Right lung (tissue), 5 donors: ENCODE results near the gene DNAJC16. TPM values are rescaled to one million over a fixed set of nuclear protein-coding genes. Genes with fewer than 3 reads are reported as not detected.
A peak's percentile ranks its signal among the peaks of the same experiment; 100 is the strongest.

Experiments used
- DNase-seq, 2 donors: peaks; one replicate each; pipeline ENCODE4 v3.0.0-alpha.2; 2013
- polyA plus RNA-seq, 5 donors: library from polyadenylated mRNA; unstranded; fragments of 120-200 nt; gene quantifications; one replicate each; pipeline versions ENCODE4 v1.2.1 to v1.2.3, GENCODE V29; 2013; ENCODE audit warnings: inconsistent platforms in 1 of 5, low replicate concordance in 1 of 5; ENCODE audit not compliant: insufficient read length in 5 of 5, insufficient read depth in 1 of 5

Gene DNAJC16
- polyA plus RNA-seq, 5 donors, result 14.8 to 19.7 (median 17.0) TPM

GRCh38 chr1:15618655-15619525, 92.2 kb downstream of the DNAJC16 start:
- peak; percentile 79 to 84 for DNase-seq

GRCh38 chr1:15620155-15620545, 93.5 kb downstream of the DNAJC16 start:
- no peak for DNase-seq

GRCh38 chr1:15620902-15621682, 94.4 kb downstream of the DNAJC16 start:
- DNase-seq, result no peak

- peak in 1 of 2 donors; percentile 26 for DNase-seq
These were observed 95.3 kb downstream of the DNAJC16 start for GRCh38 chr1:15621975-15622374.

GRCh38 chr1:15622712-15623373, 96.2 kb downstream of the DNAJC16 start:
- no peak for DNase-seq

- DNase-seq, result no peak
These were observed 96.8 kb downstream of the DNAJC16 start for GRCh38 chr1:15623435-15623834.

- DNase-seq, result no peak
These were observed 97.6 kb downstream of the DNAJC16 start for GRCh38 chr1:15624133-15624714.

GRCh38 chr1:15625056-15625917, 98.6 kb downstream of the DNAJC16 start:
- no peak for DNase-seq

Other genes with a start within 250 kb of the DNAJC16 start
- gene EFHD2, start 117.0 kb upstream of the DNAJC16 start, polyA plus RNA-seq, result 10 to 100 TPM; 10.5 to 26.9 (median 13.7) TPM
- gene CTRC, start 88.4 kb upstream of the DNAJC16 start, polyA plus RNA-seq, result under 1 TPM; 0.07 to 0.22 (median 0.14) TPM
- gene CELA2A, start 70.1 kb upstream of the DNAJC16 start, polyA plus RNA-seq, result under 1 TPM in 3 of 5 donors, not detected in 2; 0.24 to 0.46 (median 0.30) TPM
- under 1 TPM; 0.31 to 1.00 (median 0.77) TPM for gene CELA2B, start 50.7 kb upstream of the DNAJC16 start, polyA plus RNA-seq
- gene CASP9, start 2.6 kb upstream of the DNAJC16 start, polyA plus RNA-seq, result 10 to 100 TPM; 16.8 to 21.8 (median 20.3) TPM
- gene AGMAT, start 58.2 kb downstream of the DNAJC16 start, polyA plus RNA-seq, result under 1 TPM; 0.32 to 0.67 (median 0.39) TPM
- 10 to 100 TPM; 13.3 to 24.0 (median 21.1) TPM for gene DDI2, start 90.6 kb downstream of the DNAJC16 start, polyA plus RNA-seq
- 10 to 100 TPM; 42.6 to 62.2 (median 55.3) TPM for gene PLEKHM2, start 157.5 kb downstream of the DNAJC16 start, polyA plus RNA-seq
- 1 to 10 TPM; 2.8 to 5.6 (median 4.2) TPM for gene SLC25A34, start 209.4 kb downstream of the DNAJC16 start, polyA plus RNA-seq
- gene TMEM82, start 215.7 kb downstream of the DNAJC16 start, polyA plus RNA-seq, result under 1 TPM in 3 of 5 donors, not detected in 2; 0.06 to 0.16 (median 0.16) TPM
- gene FBLIM1, start 231.9 kb downstream of the DNAJC16 start, polyA plus RNA-seq, result 10 to 100 TPM; 49.8 to 97.0 (median 72.9) TPM